ENCODE measurements around the gene SECISBP2. TPM values are rescaled to one million over a fixed set of nuclear protein-coding genes. Genes with fewer than 3 reads are reported as not detected.
"Not testable (repeated sequence)": the region's sequence is repeated elsewhere in the genome, so short reads cannot be mapped to it uniquely, and the experiment has no call there.

SECISBP2 gene
- total RNA-seq, 3 donors from 2014 or later: 40.5 to 84.7 (median 76.0) TPM

DNA sequence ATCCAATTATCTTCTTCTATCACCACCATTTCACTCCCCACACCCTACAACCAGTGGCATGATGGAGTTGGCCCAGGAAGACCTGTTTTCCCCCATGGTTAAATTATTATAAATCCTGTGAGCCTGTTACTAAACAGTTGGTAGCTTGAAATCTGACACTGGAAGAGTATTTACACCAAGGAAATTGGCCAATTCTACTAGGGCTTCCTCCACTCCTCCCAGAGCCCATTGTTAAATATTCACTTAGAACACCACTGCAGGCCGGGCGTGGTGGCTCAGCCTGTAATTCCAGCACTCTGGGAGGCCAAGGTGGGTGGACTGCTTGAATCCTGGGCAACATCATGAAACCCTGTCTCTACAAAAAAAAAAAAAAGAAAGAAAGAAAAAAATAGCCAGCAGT lies 39.7 kb upstream of the SECISBP2 start:
- Histone ChIP-seq H3K9me3 (peaks cover 6 to 11% of the 10 kb centered on the region in 2 donors), H3K4me1 (no peaks in the 10 kb centered on the region), H3K27ac (no peak overlapping the region), H3K36me3 (no peaks in the 10 kb centered on the region), H3K27me3 (no peaks in the 10 kb centered on the region), H3K4me3 (no peak overlapping the region)
- intact Hi-C loops (cut with DNase I; ENCODE audit: low total_unique reads): no loop called here
- TF ChIP-seq POLR2AphosphoS5 (IDR thresholded peaks at IDR 0.05) (no peak), POLR2A (IDR thresholded peaks at IDR 0.05) (no peak)
- TF ChIP-seq, protein P1, sequence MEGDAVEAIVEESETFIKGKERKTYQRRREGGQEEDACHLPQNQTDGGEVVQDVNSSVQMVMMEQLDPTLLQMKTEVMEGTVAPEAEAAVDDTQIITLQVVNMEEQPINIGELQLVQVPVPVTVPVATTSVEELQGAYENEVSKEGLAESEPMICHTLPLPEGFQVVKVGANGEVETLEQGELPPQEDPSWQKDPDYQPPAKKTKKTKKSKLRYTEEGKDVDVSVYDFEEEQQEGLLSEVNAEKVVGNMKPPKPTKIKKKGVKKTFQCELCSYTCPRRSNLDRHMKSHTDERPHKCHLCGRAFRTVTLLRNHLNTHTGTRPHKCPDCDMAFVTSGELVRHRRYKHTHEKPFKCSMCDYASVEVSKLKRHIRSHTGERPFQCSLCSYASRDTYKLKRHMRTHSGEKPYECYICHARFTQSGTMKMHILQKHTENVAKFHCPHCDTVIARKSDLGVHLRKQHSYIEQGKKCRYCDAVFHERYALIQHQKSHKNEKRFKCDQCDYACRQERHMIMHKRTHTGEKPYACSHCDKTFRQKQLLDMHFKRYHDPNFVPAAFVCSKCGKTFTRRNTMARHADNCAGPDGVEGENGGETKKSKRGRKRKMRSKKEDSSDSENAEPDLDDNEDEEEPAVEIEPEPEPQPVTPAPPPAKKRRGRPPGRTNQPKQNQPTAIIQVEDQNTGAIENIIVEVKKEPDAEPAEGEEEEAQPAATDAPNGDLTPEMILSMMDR (IDR thresholded peaks at IDR 0.05): no peak
- DNase-seq (ENCODE audit: low spot score in 2 of 2): no peak

DNA sequence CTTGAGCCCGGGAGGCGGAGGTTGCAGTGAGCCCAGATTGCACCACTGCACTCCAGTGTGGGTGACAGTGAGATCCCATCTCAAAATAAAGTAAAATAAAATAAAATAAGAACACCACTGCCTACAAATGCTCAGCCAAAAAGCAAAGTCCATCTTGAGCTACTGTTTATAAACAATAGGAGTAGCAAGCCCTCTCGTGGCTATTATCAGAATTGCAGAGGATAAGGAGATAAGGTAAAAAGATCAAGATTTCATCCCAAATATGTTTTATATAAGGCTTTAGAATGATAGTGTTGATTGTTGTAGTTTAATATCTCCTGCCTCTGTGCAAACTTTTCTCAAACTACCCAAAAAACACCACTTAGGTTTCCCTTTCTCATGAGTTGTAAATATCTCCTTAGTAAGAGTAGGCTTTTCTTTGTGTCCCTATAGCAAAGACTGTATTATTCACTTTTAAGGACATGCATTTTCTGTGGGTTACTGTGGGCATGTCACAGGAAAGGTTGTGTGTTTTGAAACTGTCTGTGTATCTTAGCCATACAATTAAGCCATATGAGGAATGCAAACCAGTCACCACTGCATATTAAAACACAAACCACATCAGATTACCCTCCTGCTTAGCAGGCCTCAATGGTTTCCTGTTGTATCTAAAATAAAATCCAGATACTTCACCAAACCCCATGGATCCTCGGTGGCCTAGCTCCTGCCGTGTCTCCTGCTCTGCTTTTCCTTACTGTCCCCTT lies 39.1 kb upstream of the SECISBP2 start:
- H3K27ac ChIP-seq: no peak overlapping the region
- intact Hi-C loops (cut with DNase I; ENCODE audit: low total_unique reads): no loop called here

DNA sequence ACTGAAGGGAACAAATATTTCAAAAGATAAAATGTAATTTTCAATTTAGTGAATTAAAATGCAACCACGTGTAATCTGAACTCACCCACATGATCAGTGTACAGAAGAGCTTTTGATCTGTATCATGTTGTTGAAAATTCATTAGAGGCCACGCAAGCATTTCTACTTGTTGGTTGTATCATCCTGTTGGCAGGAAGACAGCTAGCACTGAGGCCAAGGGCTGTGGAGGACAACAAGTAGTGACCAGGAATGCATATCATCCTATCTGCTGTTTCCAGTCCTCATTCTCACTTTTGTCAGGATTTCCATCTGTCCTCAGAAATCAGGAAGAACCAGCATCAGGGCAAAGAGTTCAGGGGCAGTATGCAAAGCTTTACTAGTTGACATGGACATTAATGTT lies 37.2 kb upstream of the SECISBP2 start:
- intact Hi-C loops (cut with DNase I; ENCODE audit: low total_unique reads): no loop called here

More for the DNA sequence above, 39.1 kb upstream of the SECISBP2 start:
- Histone ChIP-seq H3K27me3 (no peaks in the 10 kb centered on the region), H3K4me3 (no peak overlapping the region), H3K4me1 (no peaks in the 10 kb centered on the region), H3K9me3 (peaks cover 3 to 5% of the 10 kb centered on the region in 2 donors), H3K36me3 (no peaks in the 10 kb centered on the region)
- no peak for DNase-seq (ENCODE audit: low spot score in 2 of 2)
- TF ChIP-seq, protein P1 (IDR thresholded peaks at IDR 0.05): peak; percentile 51 to 76 (median 57)
- TF ChIP-seq POLR2A (IDR thresholded peaks at IDR 0.05): no peak

DNA sequence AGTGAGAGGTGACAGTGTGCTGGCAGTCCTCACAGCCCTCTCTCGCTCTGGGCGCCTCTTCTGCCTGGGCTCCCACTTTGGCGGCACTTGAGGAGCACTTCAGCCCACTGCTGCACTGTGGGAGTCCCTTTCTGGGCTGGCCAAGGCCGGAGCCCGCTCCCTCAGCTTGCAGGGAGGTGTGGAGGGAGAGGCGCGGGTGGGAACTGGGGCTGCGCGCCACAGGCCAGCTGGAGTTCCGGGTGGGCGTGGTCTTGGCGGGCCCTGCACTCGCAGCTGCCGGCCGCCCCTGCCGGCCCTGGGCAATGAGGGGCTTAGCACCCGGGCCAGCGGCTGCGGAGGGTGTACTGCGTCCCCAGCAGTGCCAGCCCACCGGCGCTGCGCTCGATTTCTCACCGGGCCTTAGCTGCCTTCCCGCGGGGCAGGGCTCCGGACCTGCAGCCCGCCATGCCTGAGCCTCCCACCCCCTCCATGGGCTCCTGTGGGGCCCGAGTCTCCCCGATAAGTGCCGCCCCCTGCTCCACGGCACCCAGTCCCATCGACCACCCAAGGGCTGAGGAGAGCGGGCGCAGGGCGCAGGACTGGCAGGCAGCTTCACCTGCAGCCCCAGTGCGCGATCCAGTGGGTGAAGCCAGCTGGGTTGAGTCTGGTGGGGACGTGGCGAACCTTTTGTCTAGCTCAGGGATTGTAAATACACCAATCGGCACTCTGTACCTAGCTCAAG lies 35.9 kb upstream of the SECISBP2 start:
- peak overlapping the region; percentile 17 to 62 (median 47) for H3K4me3 ChIP-seq
- H3K36me3 ChIP-seq; DNase-seq (ENCODE audit: low spot score in 2 of 2); intact Hi-C loops (cut with DNase I; ENCODE audit: low total_unique reads); H3K4me1 ChIP-seq; H3K27me3 ChIP-seq; H3K27ac ChIP-seq; H3K9me3 ChIP-seq: not testable (repeated sequence)

More for the DNA sequence above, 37.2 kb upstream of the SECISBP2 start:
- H3K4me1 ChIP-seq: no peaks in the 10 kb centered on the region
- H3K4me3 ChIP-seq: no peak overlapping the region
- no peaks in the 10 kb centered on the region for H3K9me3 ChIP-seq
- H3K36me3 ChIP-seq: no peaks in the 10 kb centered on the region
- no peak for DNase-seq (ENCODE audit: low spot score in 2 of 2)
- H3K27ac ChIP-seq: no peak overlapping the region
- TF ChIP-seq POLR2AphosphoS5 (IDR thresholded peaks at IDR 0.05): no peak
- no peak for TF ChIP-seq POLR2A (IDR thresholded peaks at IDR 0.05)
- TF ChIP-seq, protein P1 (IDR thresholded peaks at IDR 0.05): no peak
- H3K27me3 ChIP-seq: no peaks in the 10 kb centered on the region

DNA sequence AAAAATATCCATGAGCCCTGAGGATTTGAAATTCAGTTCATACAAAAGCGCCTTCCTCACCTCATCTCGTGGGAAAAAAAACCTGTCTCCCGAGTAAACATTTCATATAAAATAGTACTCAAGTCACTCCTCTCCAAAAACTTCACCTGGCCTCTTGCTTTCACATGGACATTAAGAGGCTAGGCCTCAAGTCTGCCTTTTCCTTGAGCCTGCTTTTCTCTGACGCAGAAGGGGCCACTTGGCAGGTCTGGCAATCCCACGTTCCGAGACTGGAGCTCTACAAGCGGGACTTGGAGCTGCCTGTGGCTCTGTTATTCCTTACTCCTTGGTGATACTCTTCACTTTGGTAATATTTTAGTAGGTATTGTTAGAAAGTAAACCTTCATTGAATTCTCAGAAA lies 34.2 kb upstream of the SECISBP2 start:
- DNase-seq (ENCODE audit: low spot score in 2 of 2): no peak
- no peaks in the 10 kb centered on the region for H3K27me3 ChIP-seq
- no peak overlapping the region for H3K4me3 ChIP-seq
- intact Hi-C loops (cut with DNase I; ENCODE audit: low total_unique reads): no loop called here
- no peaks in the 10 kb centered on the region for H3K36me3 ChIP-seq
- no peaks in the 10 kb centered on the region for H3K9me3 ChIP-seq
- H3K4me1 ChIP-seq: no peaks in the 10 kb centered on the region
- no peak for TF ChIP-seq POLR2A (IDR thresholded peaks at IDR 0.05)
- H3K27ac ChIP-seq: no peak overlapping the region

DNA sequence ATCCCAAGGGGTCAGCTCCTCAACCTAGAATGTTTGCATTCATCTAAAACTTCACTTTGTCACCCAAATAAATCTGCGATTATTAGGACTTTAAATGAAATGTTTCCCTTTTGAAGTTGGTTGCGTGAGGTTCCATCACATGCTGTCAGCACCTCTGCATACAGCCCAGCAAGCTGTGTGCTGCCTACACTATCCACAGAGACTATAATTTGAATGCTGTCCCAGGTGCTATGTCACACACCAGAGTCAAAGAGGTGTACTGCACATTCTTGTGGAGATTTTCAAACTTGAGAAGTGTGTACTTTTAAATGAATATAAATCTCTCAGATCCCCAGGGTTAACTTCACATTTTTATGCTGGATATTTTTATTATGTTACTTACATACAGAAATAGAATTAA lies 26.6 kb upstream of the SECISBP2 start:
- Histone ChIP-seq H3K27ac (no peak overlapping the region), H3K9me3 (peaks cover 0 to 3% of the 10 kb centered on the region in 2 donors), H3K4me3 (no peak overlapping the region), H3K36me3 (no peaks in the 10 kb centered on the region), H3K27me3 (no peaks in the 10 kb centered on the region), H3K4me1 (no peaks in the 10 kb centered on the region)
- DNase-seq (ENCODE audit: low spot score in 2 of 2): no peak
- intact Hi-C loops (cut with DNase I; ENCODE audit: low total_unique reads): no loop called here
- TF ChIP-seq, protein P1 (IDR thresholded peaks at IDR 0.05): no peak
- TF ChIP-seq POLR2A (IDR thresholded peaks at IDR 0.05) (no peak), POLR2AphosphoS5 (IDR thresholded peaks at IDR 0.05) (no peak)

All from breast epithelium (tissue), 4 donors.